Type B pancreatic cell (in vitro differentiated cells): ENCODE data around the gene SWT1. TPM values are rescaled to one million over a fixed set of nuclear protein-coding genes. Genes with fewer than 3 reads are reported as not detected.

Experiments
- DNase-seq: peaks from one replicate; pipeline ENCODE4 v3.0.0; 2021; ENCODE audit warnings: mixed read lengths; ENCODE audit not compliant: unreplicated experiment; ENCODE audit errors: extremely low spot score
- H3K27ac Mint-ChIP-seq: 2 replicates; pipeline ENCODE4 v1.8.0; 2021; ENCODE audit warnings: mild to moderate bottlenecking, mixed read lengths
- H3K27me3 Mint-ChIP-seq: 2 replicates; pipeline ENCODE4 v1.8.0; 2021; ENCODE audit warnings: mixed read lengths
- H3K36me3 Mint-ChIP-seq: 2 replicates; pipeline ENCODE4 v1.8.0; 2021; ENCODE audit warnings: mixed read lengths
- H3K4me1 Mint-ChIP-seq: one replicate; pipeline ENCODE4 v1.8.0; 2021; ENCODE audit warnings: mixed read lengths; ENCODE audit not compliant: unreplicated experiment
- H3K4me3 Mint-ChIP-seq: 2 replicates; pipeline ENCODE4 v1.8.0; 2021; ENCODE audit warnings: mild to moderate bottlenecking, mixed read lengths
- H3K9me3 Mint-ChIP-seq: 2 replicates; pipeline ENCODE4 v1.8.0; 2021; ENCODE audit warnings: mixed read lengths
- CTCF ChIP-seq: fragments of 200-600 bp; sonication (generic); conservative IDR thresholded peaks from 2 replicates; pipeline ENCODE4 v1.5.0; 2021; ENCODE audit warnings: antibody characterized with exemption, mild to moderate bottlenecking
- total RNA-seq: library from RNA; stranded (reverse); gene quantifications from 2 replicates; pipeline ENCODE4 v1.2.1, GENCODE V29; 2021; ENCODE audit warnings: low replicate concordance

Gene SWT1
- total RNA-seq, 1 donor from 2014 or later = 6.2 TPM

- no peaks in the 10 kb centered on the region for H3K27me3 Mint-ChIP-seq
- TF ChIP-seq CTCF = no peak
- DNase-seq = no peak
- H3K4me3 Mint-ChIP-seq = no peak overlapping the region
- H3K27ac Mint-ChIP-seq = no peak overlapping the region
- no peaks in the 10 kb centered on the region for H3K9me3 Mint-ChIP-seq
- H3K36me3 Mint-ChIP-seq = no peaks in the 10 kb centered on the region
- peaks cover 14% of the 10 kb centered on the region for H3K4me1 Mint-ChIP-seq
These were observed 165.7 kb downstream of the SWT1 start for GRCh38 chr1:185322636-185323035.

- Mint-ChIP-seq H3K9me3 (no peaks in the 10 kb centered on the region), H3K27me3 (no peaks in the 10 kb centered on the region), H3K36me3 (no peaks in the 10 kb centered on the region), H3K27ac (no peak overlapping the region), H3K4me1 (peaks cover under 1% of the 10 kb centered on the region), H3K4me3 (no peak overlapping the region)
- no peak for DNase-seq
- no peak for TF ChIP-seq CTCF
These were observed 167.2 kb downstream of the SWT1 start for GRCh38 chr1:185324118-185324517.

- no peaks in the 10 kb centered on the region for H3K4me1 Mint-ChIP-seq
- no peaks in the 10 kb centered on the region for H3K9me3 Mint-ChIP-seq
- H3K36me3 Mint-ChIP-seq = no peaks in the 10 kb centered on the region
- TF ChIP-seq CTCF = no peak
- no peak overlapping the region for H3K4me3 Mint-ChIP-seq
- DNase-seq = no peak
- H3K27ac Mint-ChIP-seq = no peak overlapping the region
- H3K27me3 Mint-ChIP-seq = no peaks in the 10 kb centered on the region
These were observed 168.4 kb downstream of the SWT1 start for GRCh38 chr1:185325413-185325812.

GRCh38 chr1:185328255-185328654, 171.3 kb downstream of the SWT1 start:
- DNase-seq = no peak
- Mint-ChIP-seq H3K4me3 (no peak overlapping the region), H3K4me1 (no peaks in the 10 kb centered on the region), H3K27ac (no peak overlapping the region), H3K36me3 (no peaks in the 10 kb centered on the region), H3K27me3 (no peaks in the 10 kb centered on the region), H3K9me3 (no peaks in the 10 kb centered on the region)
- TF ChIP-seq CTCF = no peak

- Mint-ChIP-seq H3K36me3 (no peaks in the 10 kb centered on the region), H3K27me3 (no peaks in the 10 kb centered on the region), H3K4me1 (no peaks in the 10 kb centered on the region), H3K4me3 (no peak overlapping the region), H3K27ac (no peak overlapping the region), H3K9me3 (no peaks in the 10 kb centered on the region)
- no peak for TF ChIP-seq CTCF
- DNase-seq = no peak
These were observed 177.2 kb downstream of the SWT1 start for GRCh38 chr1:185334182-185334581.

GRCh38 chr1:185337246-185337645, 180.3 kb downstream of the SWT1 start:
- no peaks in the 10 kb centered on the region for H3K9me3 Mint-ChIP-seq
- H3K36me3 Mint-ChIP-seq = no peaks in the 10 kb centered on the region
- no peaks in the 10 kb centered on the region for H3K4me1 Mint-ChIP-seq
- H3K27me3 Mint-ChIP-seq = no peaks in the 10 kb centered on the region
- no peak for TF ChIP-seq CTCF
- no peak overlapping the region for H3K27ac Mint-ChIP-seq
- no peak for DNase-seq
- no peak overlapping the region for H3K4me3 Mint-ChIP-seq
